GM10847 (cell line): ENCODE measurements around the gene KCNJ16.

Source experiments
- POLR2A ChIP-seq: IDR thresholded peaks from 2 replicates; pipeline ENCODE4 v1.6.1; 2011; ENCODE audit not compliant: insufficient read length; ENCODE audit errors: extremely low read depth

KCNJ16 gene

GRCh38 chr17:70105641-70106040, 30.6 kb downstream of the KCNJ16 start:
- no peak for TF ChIP-seq POLR2A

- TF ChIP-seq POLR2A = no peak
Observed at GRCh38 chr17:70106551-70106950, 31.5 kb downstream of the KCNJ16 start.

- TF ChIP-seq POLR2A = no peak
Observed at GRCh38 chr17:70107441-70107840, 32.4 kb downstream of the KCNJ16 start.

- no peak for TF ChIP-seq POLR2A
Observed at GRCh38 chr17:70107904-70108565, 33.0 kb downstream of the KCNJ16 start.

GRCh38 chr17:70109497-70109896, 34.5 kb downstream of the KCNJ16 start:
- no peak for TF ChIP-seq POLR2A

GRCh38 chr17:70110443-70110880, 35.4 kb downstream of the KCNJ16 start:
- no peak for TF ChIP-seq POLR2A

GRCh38 chr17:70111201-70111600, 36.2 kb downstream of the KCNJ16 start:
- no peak for TF ChIP-seq POLR2A

- TF ChIP-seq POLR2A = no peak
Observed at GRCh38 chr17:70114405-70114804, 39.4 kb downstream of the KCNJ16 start.

GRCh38 chr17:70115126-70115525, 40.1 kb downstream of the KCNJ16 start:
- TF ChIP-seq POLR2A = no peak

- no peak for TF ChIP-seq POLR2A
Observed at GRCh38 chr17:70116919-70117318, 41.9 kb downstream of the KCNJ16 start.

- TF ChIP-seq POLR2A = no peak
Observed at GRCh38 chr17:70119545-70119944, 44.5 kb downstream of the KCNJ16 start.

- TF ChIP-seq POLR2A = no peak
Observed at GRCh38 chr17:70119983-70120382, 45.0 kb downstream of the KCNJ16 start.

GRCh38 chr17:70120425-70120824, 45.4 kb downstream of the KCNJ16 start:
- no peak for TF ChIP-seq POLR2A

GRCh38 chr17:70121126-70121525, 46.1 kb downstream of the KCNJ16 start:
- no peak for TF ChIP-seq POLR2A

GRCh38 chr17:70123193-70123592, 48.2 kb downstream of the KCNJ16 start:
- no peak for TF ChIP-seq POLR2A

GRCh38 chr17:70124723-70125122, 49.7 kb downstream of the KCNJ16 start:
- TF ChIP-seq POLR2A = no peak

- no peak for TF ChIP-seq POLR2A
Observed at GRCh38 chr17:70127221-70127873, 52.3 kb downstream of the KCNJ16 start.

GRCh38 chr17:70128727-70129238, 53.8 kb downstream of the KCNJ16 start:
- TF ChIP-seq POLR2A = no peak
